Vagina (tissue), 2 donors: ENCODE measurements around the gene CNN3. TPM values are rescaled to one million over a fixed set of nuclear protein-coding genes. Genes with fewer than 3 reads are reported as not detected.
A peak's percentile ranks its signal among the peaks of the same experiment; 100 is the strongest.

ENCODE experiments used
- DNase-seq, 2 donors: peaks; one replicate each; pipeline ENCODE4 v3.0.0-alpha.2; 2017; ENCODE audit errors: extremely low spot score in 2 of 2
- H3K27ac ChIP-seq: fragments of 200-600 bp; sonication (generic); one replicate; pipeline ENCODE4 v1.5.1; 2019
- H3K27me3 ChIP-seq: fragments of 200-600 bp; sonication (generic); one replicate; pipeline ENCODE4 v1.5.1; 2019
- H3K36me3 ChIP-seq, 2 donors: fragments of 200-600 bp; sonication (generic); one replicate each; pipeline ENCODE4 v1.5.1; 2017 to 2019
- H3K4me1 ChIP-seq: fragments of 200-600 bp; sonication (generic); one replicate; pipeline ENCODE4 v1.5.1; 2019
- H3K4me3 ChIP-seq, 2 donors: fragments of 200-600 bp; sonication (generic); 1 replicate in 1 of 2; 2 replicates in 1 of 2; pipeline ENCODE4 v1.5.1; 2016 to 2019
- H3K9me3 ChIP-seq: fragments of 200-600 bp; sonication (generic); one replicate; pipeline ENCODE4 v1.5.1; 2019
- CTCF ChIP-seq, 3 experiments: fragments of 450-650 bp in 2 of 3; fragments of 200-600 bp in 1 of 3; sonication (generic) in 1 of 3; IDR thresholded peaks; one replicate each; pipeline ENCODE4 v1.5.1; 2017 to 2019; ENCODE audit warnings: antibody characterized with exemption in 3 of 3, mild to moderate bottlenecking in 2 of 3, moderate library complexity in 2 of 3
- POLR2A ChIP-seq, 2 donors: fragments of 450-650 bp; IDR thresholded peaks; one replicate each; pipeline ENCODE4 v1.6.1; 2017; ENCODE audit warnings: antibody characterized with exemption in 2 of 2, mild to moderate bottlenecking in 2 of 2, moderate library complexity in 2 of 2
- POLR2AphosphoS5 ChIP-seq, 2 donors: sonication (generic); formaldehyde crosslinking; IDR thresholded peaks; one replicate each; pipeline ENCODE4 v1.9.0; 2017; ENCODE audit warnings: antibody characterized with exemption in 2 of 2, mild to moderate bottlenecking in 2 of 2, low read depth in 1 of 2; ENCODE audit not compliant: insufficient read depth in 1 of 2
- intact Hi-C: fragments of 100-400 bp; cut with DNase I; formaldehyde crosslinking; loops from one replicate; pipeline ENCODE4 v1.15.1; 2023
- total RNA-seq: library from RNA; depleted of rRNA; stranded (reverse); fragments of >200 nt; gene quantifications from one replicate; pipeline ENCODE4 v1.2.3, GENCODE V29; 2016

CNN3 gene
- total RNA-seq, 1 donor from 2014 or later, result 250 TPM

GRCh38 chr1:94925561-94926125 is 1.3 kb downstream of the CNN3 start:
- Histone ChIP-seq H3K27ac (peak overlapping the region; percentile 97), H3K4me3 (peak overlapping the region; percentile 62 to 72), H3K9me3 (no peaks in the 10 kb centered on the region), H3K4me1 (peaks cover 75% of the 10 kb centered on the region), H3K27me3 (no peaks in the 10 kb centered on the region), H3K36me3 (no peaks in the 10 kb centered on the region)
- intact Hi-C loops, result loop anchor here (2.0 to 5.0 kb wide), 3 partner anchors 47 to 92 kb away; no protein-coding TSS in a partner anchor
- no peak for TF ChIP-seq CTCF (IDR thresholded peaks at IDR 0.05)
- TF ChIP-seq POLR2A (IDR thresholded peaks at IDR 0.05), result peak in 1 of 2 donors; percentile 66
- peak; percentile 26 to 89 for TF ChIP-seq POLR2AphosphoS5 (IDR thresholded peaks at IDR 0.05; ENCODE audit: insufficient read depth in 1 of 2, low read depth in 1 of 2)
- DNase-seq, result no peak

- DNase-seq, result no peak
- TF ChIP-seq CTCF (IDR thresholded peaks at IDR 0.05) (no peak), POLR2AphosphoS5 (IDR thresholded peaks at IDR 0.05; ENCODE audit: insufficient read depth in 1 of 2, low read depth in 1 of 2) (no peak), POLR2A (IDR thresholded peaks at IDR 0.05) (no peak)
- peak overlapping the region; percentile 97 for H3K27ac ChIP-seq
- no peaks in the 10 kb centered on the region for H3K9me3 ChIP-seq
- no peaks in the 10 kb centered on the region for H3K36me3 ChIP-seq
- intact Hi-C loops, result loop anchor here (5.0 kb wide), 2 partner anchors 47 to 92 kb away; no protein-coding TSS in a partner anchor
- H3K4me3 ChIP-seq, result peak overlapping the region; percentile 62 to 72
- H3K4me1 ChIP-seq, result peaks cover 77% of the 10 kb centered on the region
- no peaks in the 10 kb centered on the region for H3K27me3 ChIP-seq
Observed at GRCh38 chr1:94925004-94925403, 1.9 kb downstream of the CNN3 start.

GRCh38 chr1:94922761-94923331 is 4.1 kb downstream of the CNN3 start:
- intact Hi-C loops, result loop anchor here (5.0 kb wide), 1 partner anchor 381 kb away; the partner anchor contains the start of gene F3
- Histone ChIP-seq H3K4me1 (peaks cover 79% of the 10 kb centered on the region), H3K36me3 (no peaks in the 10 kb centered on the region), H3K9me3 (no peaks in the 10 kb centered on the region), H3K4me3 (peak overlapping the region in 1 of 2 donors; percentile 72), H3K27ac (peak overlapping the region; percentile 97), H3K27me3 (no peaks in the 10 kb centered on the region)
- TF ChIP-seq POLR2A (IDR thresholded peaks at IDR 0.05) (no peak), CTCF (IDR thresholded peaks at IDR 0.05) (no peak), POLR2AphosphoS5 (IDR thresholded peaks at IDR 0.05; ENCODE audit: insufficient read depth in 1 of 2, low read depth in 1 of 2) (no peak)
- DNase-seq, result no peak

GRCh38 chr1:94921977-94922376 is 4.9 kb downstream of the CNN3 start:
- Histone ChIP-seq H3K36me3 (no peaks in the 10 kb centered on the region), H3K4me1 (peaks cover 79% of the 10 kb centered on the region), H3K9me3 (no peaks in the 10 kb centered on the region), H3K4me3 (no peak overlapping the region), H3K27ac (peak overlapping the region; percentile 97), H3K27me3 (no peaks in the 10 kb centered on the region)
- DNase-seq, result no peak
- intact Hi-C loops, result loop anchor here (5.0 kb wide), 1 partner anchor 380 kb away; the partner anchor contains the start of gene F3
- no peak for TF ChIP-seq POLR2AphosphoS5 (IDR thresholded peaks at IDR 0.05; ENCODE audit: insufficient read depth in 1 of 2, low read depth in 1 of 2)
- TF ChIP-seq POLR2A (IDR thresholded peaks at IDR 0.05), result no peak
- no peak for TF ChIP-seq CTCF (IDR thresholded peaks at IDR 0.05)

- no peak overlapping the region for H3K4me3 ChIP-seq
- peaks cover 97% of the 10 kb centered on the region for H3K4me1 ChIP-seq
- DNase-seq, result no peak
- H3K27ac ChIP-seq, result peak overlapping the region; percentile 44
- no peaks in the 10 kb centered on the region for H3K27me3 ChIP-seq
- no peaks in the 10 kb centered on the region for H3K36me3 ChIP-seq
- H3K9me3 ChIP-seq, result no peaks in the 10 kb centered on the region
- TF ChIP-seq CTCF (IDR thresholded peaks at IDR 0.05) (no peak), POLR2AphosphoS5 (IDR thresholded peaks at IDR 0.05; ENCODE audit: insufficient read depth in 1 of 2, low read depth in 1 of 2) (no peak), POLR2A (IDR thresholded peaks at IDR 0.05) (no peak)
- intact Hi-C loops, result loop anchor here (5.0 kb wide), 1 partner anchor 378 kb away; the partner anchor contains the start of gene F3
Observed at GRCh38 chr1:94920061-94920460, 6.8 kb downstream of the CNN3 start.
